HEK293 (cell line): ENCODE results near the gene LMO1.
A peak's percentile ranks its signal among the peaks of the same experiment; 100 is the strongest.

Source experiments
- CTCF ChIA-PET: fragments of 350-600 bp; formaldehyde crosslinking; extraction: SDS; loops from one replicate; lab custom pipeline; 2021; ENCODE audit warnings: antibody characterized with exemption; lab: Yijun Ruan, JAX
- POLR2A ChIA-PET: fragments of 300-600 bp; formaldehyde crosslinking; extraction: SDS; loops from one replicate; lab custom pipeline; 2020; ENCODE audit warnings: antibody characterized with exemption, inconsistent platforms; lab: Yijun Ruan, JAX
- H3K27ac ChIP-seq: fragments of 200-500 bp; sonication (Bioruptor generic); 2 replicates; pipeline ENCODE4 v1.5.1; 2014; ENCODE audit warnings: low read depth, low read length, control low read depth, inconsistent platforms; ENCODE audit errors: extremely low read depth
- H3K36me3 ChIP-seq, 2 experiments: fragments of 200-500 bp in 1 of 2; sonication (Bioruptor generic) in 1 of 2; 1 replicate in 1 of 2; 2 replicates in 1 of 2; pipeline ENCODE4 v1.5.1; 2014 to 2017; ENCODE audit warnings: inconsistent platforms in 2 of 2, low read length in 2 of 2; ENCODE audit not compliant: control insufficient read depth in 2 of 2, insufficient read depth in 1 of 2
- H3K4me1 ChIP-seq: fragments of 200-500 bp; sonication (Bioruptor generic); 2 replicates; pipeline ENCODE4 v1.5.1; 2014; ENCODE audit warnings: mild to moderate bottlenecking, low read length, inconsistent platforms; ENCODE audit not compliant: control insufficient read depth, insufficient read depth
- H3K4me3 ChIP-seq: 2 replicates; pipeline ENCODE4 v1.5.1; 2011; ENCODE audit warnings: low read depth, mild to moderate bottlenecking, control low read depth, low read length, moderate library complexity
- H3K9me3 ChIP-seq: fragments of 200-500 bp; sonication (Bioruptor generic); 2 replicates; pipeline ENCODE4 v1.5.1; 2014; ENCODE audit warnings: low read depth, low read length, inconsistent platforms; ENCODE audit not compliant: control insufficient read depth, insufficient read depth
- KLF16 ChIP-seq: fragments of 450-650 bp; formaldehyde crosslinking; IDR thresholded peaks from 2 replicates; pipeline ENCODE4 v1.5.1; 2017; ENCODE audit warnings: missing biosample characterization, missing genetic modification characterization
- KLF7 ChIP-seq: fragments of 450-650 bp; formaldehyde crosslinking; IDR thresholded peaks from 2 replicates; pipeline ENCODE4 v1.5.1; 2016; ENCODE audit warnings: missing biosample characterization, missing genetic modification characterization, borderline replicate concordance
- MZF1 ChIP-seq: fragments of 450-650 bp; formaldehyde crosslinking; IDR thresholded peaks from 2 replicates; pipeline ENCODE4 v1.5.1; 2017; ENCODE audit warnings: missing biosample characterization, missing genetic modification characterization, borderline replicate concordance
- RBAK ChIP-seq: fragments of 450-650 bp; formaldehyde crosslinking; IDR thresholded peaks from 2 replicates; pipeline ENCODE4 v1.5.1; 2016; ENCODE audit warnings: missing biosample characterization, missing genetic modification characterization
- REST ChIP-seq: fragments of 450-650 bp; formaldehyde crosslinking; IDR thresholded peaks from 2 replicates; pipeline ENCODE4 v1.5.1; 2016; ENCODE audit warnings: missing biosample characterization, missing genetic modification characterization
- SCRT1 ChIP-seq: fragments of 450-650 bp; formaldehyde crosslinking; IDR thresholded peaks from 2 replicates; pipeline ENCODE4 v1.5.1; 2016; ENCODE audit warnings: missing biosample characterization, missing genetic modification characterization, borderline replicate concordance
- SP2 ChIP-seq: fragments of 450-650 bp; formaldehyde crosslinking; IDR thresholded peaks from 2 replicates; pipeline ENCODE4 v1.5.1; 2016; ENCODE audit warnings: missing biosample characterization, missing genetic modification characterization
- ZBTB8A ChIP-seq: fragments of 450-650 bp; formaldehyde crosslinking; IDR thresholded peaks from 2 replicates; pipeline ENCODE4 v1.5.1; 2016; ENCODE audit warnings: missing biosample characterization, missing genetic modification characterization
- ZEB2 ChIP-seq: fragments of 450-650 bp; formaldehyde crosslinking; IDR thresholded peaks from 2 replicates; pipeline ENCODE4 v1.5.1; 2016; ENCODE audit warnings: missing biosample characterization, missing genetic modification characterization
- ZFP37 ChIP-seq: fragments of 450-650 bp; formaldehyde crosslinking; IDR thresholded peaks from 2 replicates; pipeline ENCODE4 v1.5.1; 2016; ENCODE audit warnings: missing biosample characterization, missing genetic modification characterization
- ZFP41 ChIP-seq: fragments of 450-650 bp; formaldehyde crosslinking; IDR thresholded peaks from 2 replicates; pipeline ENCODE4 v1.5.1; 2016; ENCODE audit warnings: missing biosample characterization, missing genetic modification characterization, borderline replicate concordance
- ZNF121 ChIP-seq: fragments of 450-650 bp; formaldehyde crosslinking; IDR thresholded peaks from 2 replicates; pipeline ENCODE4 v1.5.1; 2016; ENCODE audit warnings: missing biosample characterization, missing genetic modification characterization
- ZNF140 ChIP-seq: fragments of 450-650 bp; formaldehyde crosslinking; IDR thresholded peaks from 2 replicates; pipeline ENCODE4 v1.5.1; 2016; ENCODE audit warnings: missing biosample characterization, missing genetic modification characterization
- ZNF146 ChIP-seq: fragments of 450-650 bp; formaldehyde crosslinking; IDR thresholded peaks from 2 replicates; pipeline ENCODE4 v1.5.1; 2016; ENCODE audit warnings: missing biosample characterization, missing genetic modification characterization
- ZNF221 ChIP-seq: fragments of 450-650 bp; formaldehyde crosslinking; IDR thresholded peaks from 2 replicates; pipeline ENCODE4 v1.5.1; 2017; ENCODE audit warnings: missing biosample characterization, missing genetic modification characterization, borderline replicate concordance
- ZNF248 ChIP-seq: fragments of 450-650 bp; formaldehyde crosslinking; IDR thresholded peaks from 2 replicates; pipeline ENCODE4 v1.5.1; 2017; ENCODE audit warnings: missing biosample characterization, missing genetic modification characterization
- ZNF324 ChIP-seq: fragments of 450-650 bp; formaldehyde crosslinking; IDR thresholded peaks from 2 replicates; pipeline ENCODE4 v1.5.1; 2016; ENCODE audit warnings: missing biosample characterization, missing genetic modification characterization
- ZNF341 ChIP-seq: fragments of 450-650 bp; formaldehyde crosslinking; IDR thresholded peaks from 2 replicates; pipeline ENCODE4; 2016; ENCODE audit warnings: low read depth, missing biosample characterization, missing genetic modification characterization
- ZNF48 ChIP-seq: fragments of 450-650 bp; formaldehyde crosslinking; IDR thresholded peaks from 2 replicates; pipeline ENCODE4 v1.5.1; 2016; ENCODE audit warnings: missing biosample characterization, missing genetic modification characterization
- ZNF560 ChIP-seq: fragments of 450-650 bp; formaldehyde crosslinking; IDR thresholded peaks from 2 replicates; pipeline ENCODE4 v1.5.1; 2017; ENCODE audit warnings: missing biosample characterization, missing genetic modification characterization, borderline replicate concordance
- ZNF585B ChIP-seq: fragments of 450-650 bp; formaldehyde crosslinking; IDR thresholded peaks from 2 replicates; pipeline ENCODE4 v1.5.1; 2016; ENCODE audit warnings: missing biosample characterization, missing genetic modification characterization
- ZNF610 ChIP-seq: fragments of 450-650 bp; formaldehyde crosslinking; IDR thresholded peaks from 2 replicates; pipeline ENCODE4 v1.5.1; 2016; ENCODE audit warnings: missing biosample characterization, missing genetic modification characterization, borderline replicate concordance
- ZNF660 ChIP-seq: fragments of 450-650 bp; IDR thresholded peaks from 2 replicates; pipeline ENCODE4 v1.5.1; 2018; ENCODE audit warnings: missing biosample characterization, mild to moderate bottlenecking, missing genetic modification characterization
- ZNF677 ChIP-seq: fragments of 450-650 bp; IDR thresholded peaks from 2 replicates; pipeline ENCODE4 v1.5.0; 2018; ENCODE audit warnings: missing biosample characterization, mild to moderate bottlenecking, missing genetic modification characterization, moderate library complexity
- ZNF777 ChIP-seq: fragments of 450-650 bp; formaldehyde crosslinking; IDR thresholded peaks from 2 replicates; pipeline ENCODE4 v1.5.1; 2017; ENCODE audit warnings: missing biosample characterization, missing genetic modification characterization, borderline replicate concordance
- ZNF791 ChIP-seq: fragments of 450-650 bp; formaldehyde crosslinking; IDR thresholded peaks from 2 replicates; pipeline ENCODE4 v1.5.1; 2016; ENCODE audit warnings: missing biosample characterization, missing genetic modification characterization
- ZNF792 ChIP-seq: fragments of 450-650 bp; formaldehyde crosslinking; IDR thresholded peaks from 2 replicates; pipeline ENCODE4 v1.5.1; 2016; ENCODE audit warnings: missing biosample characterization, missing genetic modification characterization
- ZNF830 ChIP-seq: fragments of 450-650 bp; IDR thresholded peaks from 2 replicates; pipeline ENCODE4 v1.5.0; 2018; ENCODE audit warnings: missing biosample characterization, missing genetic modification characterization, low read depth, mild to moderate bottlenecking, moderate library complexity
- ZNF843 ChIP-seq: fragments of 450-650 bp; formaldehyde crosslinking; IDR thresholded peaks from 2 replicates; pipeline ENCODE4 v1.5.1; 2016; ENCODE audit warnings: missing biosample characterization, missing genetic modification characterization
- ZSCAN4 ChIP-seq: fragments of 450-650 bp; formaldehyde crosslinking; IDR thresholded peaks from 2 replicates; pipeline ENCODE4 v1.5.1; 2017; ENCODE audit warnings: missing biosample characterization, missing genetic modification characterization

The LMO1 gene

GRCh38 chr11:8230178-8230859, 33.4 kb downstream of the LMO1 start (continued):
- TF ChIP-seq ZNF830 (tag by site-specific recombination) (no peak), ZNF140 (tag by site-specific recombination) (no peak), ZNF792 (tag by site-specific recombination) (no peak), ZNF146 (tag by site-specific recombination) (no peak)

GRCh38 chr11:8229299-8230177, 34.1 kb downstream of the LMO1 start:
- Histone ChIP-seq H3K9me3 (no peaks in the 10 kb centered on the region), H3K4me3 (no peak overlapping the region), H3K4me1 (peaks cover 2% of the 10 kb centered on the region; the same call in 1 of the 2 replicates), H3K36me3 (no peaks in the 10 kb centered on the region), H3K27ac (no peak overlapping the region)
- ChIA-PET POLR2A (interaction anchor here (2.1 kb wide), 1 partner anchor 34 kb away, joined by 10 read pairs; the partner anchor contains the start of gene LMO1), CTCF (interaction anchor here (0.5 to 5.6 kb wide), 13 partner anchors 10 to 338 kb away, joined by 3 to 75 read pairs (median 4); partner anchors contain the start of gene LMO1)
- TF ChIP-seq ZNF341 (tag by site-specific recombination): 0 out of 2 replicates have a peak, but pooled peaks have one; percentile 12
- TF ChIP-seq ZNF843 (tag by site-specific recombination): peak; percentile 21; the same call in 1 of the 2 replicates
- TF ChIP-seq ZNF660 (tag by site-specific recombination): peak; percentile 64; the same call in 1 of the 2 replicates
- no peak for TF ChIP-seq ZNF560 (tag by site-specific recombination)
- no peak for TF ChIP-seq ZNF777 (tag by site-specific recombination)
- TF ChIP-seq ZSCAN4 (tag by site-specific recombination): no peak
- 0 out of 2 replicates have a peak, but pooled peaks have one; percentile 41 for TF ChIP-seq MZF1
- TF ChIP-seq SCRT1: no peak
- no peak for TF ChIP-seq ZNF677 (tag by site-specific recombination)
- no peak for TF ChIP-seq RBAK
- TF ChIP-seq SP2: no peak
- TF ChIP-seq ZFP37 (tag by site-specific recombination): peak; percentile 43; the same call in 1 of the 2 replicates
- no peak for TF ChIP-seq ZNF791 (tag by site-specific recombination)
- TF ChIP-seq ZNF221 (tag by site-specific recombination): no peak
- TF ChIP-seq ZNF48: no peak
- TF ChIP-seq KLF16 (tag by site-specific recombination): no peak
- TF ChIP-seq ZNF610 (tag by site-specific recombination): no peak
- no peak for TF ChIP-seq ZNF585B (tag by site-specific recombination)
- no peak; the same call in none of the 2 replicates for TF ChIP-seq ZEB2
- TF ChIP-seq ZBTB8A: peak; percentile 93
- 0 out of 2 replicates have a peak, but pooled peaks have one; percentile 43 for TF ChIP-seq ZNF324
- TF ChIP-seq ZFP41 (tag by site-specific recombination): no peak
- TF ChIP-seq ZNF121: no peak
- no peak for TF ChIP-seq REST
- no peak for TF ChIP-seq ZNF248 (tag by site-specific recombination)
- TF ChIP-seq KLF7 (tag by site-specific recombination): no peak
